ENCODE measurements around the gene ZNF839.

Gene ZNF839

GRCh38 chr14:102279688-102280348 lies 39.7 kb upstream of the ZNF839 start:
- DNase-seq (ENCODE audit: low read depth) = peak; percentile 99
- no peak overlapping the region for H3K4me3 ChIP-seq (replicated peaks; ENCODE audit: low read depth, low read length)

DNA sequence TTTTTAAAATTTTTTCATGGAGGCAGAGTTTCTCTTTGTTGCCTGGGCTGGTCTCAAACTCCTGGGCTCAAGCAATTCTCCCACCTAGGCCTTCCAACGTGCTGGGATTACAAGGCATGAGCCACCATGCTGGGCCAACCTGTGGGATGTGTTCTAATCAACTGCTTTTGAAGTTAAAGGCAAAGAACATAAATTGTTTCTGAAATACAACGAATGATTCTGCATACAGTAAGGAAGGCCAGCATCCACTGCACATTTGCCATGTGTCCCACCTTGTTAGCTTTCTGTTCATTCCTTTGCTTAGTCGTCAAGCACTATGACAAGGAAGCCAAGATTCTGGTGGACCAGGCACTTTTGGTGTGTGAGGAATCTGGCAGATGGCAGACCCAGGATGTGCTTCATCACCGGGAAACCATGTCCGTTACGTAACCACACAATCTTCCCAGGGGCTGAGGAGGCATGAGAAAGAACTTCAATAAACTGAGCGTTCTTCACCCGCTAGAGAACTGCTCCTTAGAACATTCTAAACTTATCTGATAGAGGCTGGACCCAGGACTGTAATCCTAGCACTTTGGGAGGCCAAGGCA lies 39.1 kb upstream of the ZNF839 start:
- TF ChIP-seq, protein P1, sequence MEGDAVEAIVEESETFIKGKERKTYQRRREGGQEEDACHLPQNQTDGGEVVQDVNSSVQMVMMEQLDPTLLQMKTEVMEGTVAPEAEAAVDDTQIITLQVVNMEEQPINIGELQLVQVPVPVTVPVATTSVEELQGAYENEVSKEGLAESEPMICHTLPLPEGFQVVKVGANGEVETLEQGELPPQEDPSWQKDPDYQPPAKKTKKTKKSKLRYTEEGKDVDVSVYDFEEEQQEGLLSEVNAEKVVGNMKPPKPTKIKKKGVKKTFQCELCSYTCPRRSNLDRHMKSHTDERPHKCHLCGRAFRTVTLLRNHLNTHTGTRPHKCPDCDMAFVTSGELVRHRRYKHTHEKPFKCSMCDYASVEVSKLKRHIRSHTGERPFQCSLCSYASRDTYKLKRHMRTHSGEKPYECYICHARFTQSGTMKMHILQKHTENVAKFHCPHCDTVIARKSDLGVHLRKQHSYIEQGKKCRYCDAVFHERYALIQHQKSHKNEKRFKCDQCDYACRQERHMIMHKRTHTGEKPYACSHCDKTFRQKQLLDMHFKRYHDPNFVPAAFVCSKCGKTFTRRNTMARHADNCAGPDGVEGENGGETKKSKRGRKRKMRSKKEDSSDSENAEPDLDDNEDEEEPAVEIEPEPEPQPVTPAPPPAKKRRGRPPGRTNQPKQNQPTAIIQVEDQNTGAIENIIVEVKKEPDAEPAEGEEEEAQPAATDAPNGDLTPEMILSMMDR (IDR thresholded peaks at IDR 0.05; ENCODE audit: low read length, missing control alignments) = no peak
- no peak overlapping the region for H3K4me3 ChIP-seq (replicated peaks; ENCODE audit: low read depth, low read length)
- DNase-seq (ENCODE audit: low read depth) = peak; percentile 99

More at GRCh38 chr14:102279688-102280348, 39.7 kb upstream of the ZNF839 start:
- TF ChIP-seq, protein P1 (IDR thresholded peaks at IDR 0.05; ENCODE audit: low read length, missing control alignments) = no peak

DNA sequence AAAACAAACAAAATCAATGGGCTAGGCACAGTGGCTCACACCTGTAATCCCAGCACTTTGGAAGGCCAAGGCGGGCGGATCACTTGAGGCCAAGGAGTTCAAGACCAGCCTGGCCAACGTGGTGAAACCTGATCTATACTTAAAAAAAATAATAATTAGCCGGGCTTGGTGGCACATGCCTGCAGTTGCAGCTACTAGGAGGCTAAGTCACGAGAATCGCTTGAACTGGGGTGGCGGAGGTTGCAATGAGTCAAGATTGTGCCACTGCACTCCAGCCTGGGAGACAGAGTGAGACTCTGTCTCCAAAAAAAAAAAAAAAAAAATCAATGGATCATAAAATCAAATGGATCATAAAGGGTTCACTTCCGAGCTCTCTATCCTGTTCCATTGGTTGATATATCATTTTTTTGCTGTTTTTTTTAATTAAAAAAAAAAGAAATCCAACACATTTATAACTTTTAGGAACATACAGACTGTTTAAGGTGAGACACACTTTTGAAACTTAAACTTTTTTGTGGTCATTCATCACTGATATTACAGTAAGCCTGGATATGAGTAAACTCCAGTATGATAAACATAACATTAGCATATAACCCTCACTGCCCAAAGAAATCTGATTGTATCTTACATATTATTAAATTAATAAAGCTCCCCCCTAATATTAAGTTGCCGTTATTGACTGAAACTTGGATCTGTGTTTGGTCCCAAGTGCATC lies 36.6 kb upstream of the ZNF839 start:
- no peak overlapping the region for H3K4me3 ChIP-seq (replicated peaks; ENCODE audit: low read depth, low read length)
- TF ChIP-seq, protein P1 (IDR thresholded peaks at IDR 0.05; ENCODE audit: low read length, missing control alignments) = no peak
- DNase-seq (ENCODE audit: low read depth) = no peak

DNA sequence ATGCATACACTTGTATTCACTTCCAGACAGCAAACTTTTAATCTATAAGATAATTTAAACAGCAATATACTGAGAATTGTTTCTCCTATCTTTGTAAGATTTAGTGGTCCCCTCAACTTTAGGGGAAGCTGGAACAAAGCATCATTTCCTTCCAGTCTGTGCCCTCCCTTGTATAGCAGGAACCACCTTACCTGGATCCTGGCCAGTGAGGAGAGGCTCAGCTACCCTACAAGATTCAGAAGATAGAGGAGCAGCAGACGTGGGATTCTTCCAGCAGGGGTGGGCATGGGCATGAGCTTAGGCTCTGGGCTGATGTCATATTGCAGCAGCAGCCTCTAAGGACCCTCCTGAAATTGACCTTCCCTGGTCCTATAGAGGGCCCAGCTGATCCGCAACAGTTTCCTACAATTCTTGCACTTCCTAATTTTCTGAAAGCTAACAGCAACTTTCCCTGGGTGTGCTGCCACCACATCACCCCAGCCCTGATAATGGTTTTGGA lies 35.9 kb upstream of the ZNF839 start:
- no peak overlapping the region for H3K4me3 ChIP-seq (replicated peaks; ENCODE audit: low read depth, low read length)

DNA sequence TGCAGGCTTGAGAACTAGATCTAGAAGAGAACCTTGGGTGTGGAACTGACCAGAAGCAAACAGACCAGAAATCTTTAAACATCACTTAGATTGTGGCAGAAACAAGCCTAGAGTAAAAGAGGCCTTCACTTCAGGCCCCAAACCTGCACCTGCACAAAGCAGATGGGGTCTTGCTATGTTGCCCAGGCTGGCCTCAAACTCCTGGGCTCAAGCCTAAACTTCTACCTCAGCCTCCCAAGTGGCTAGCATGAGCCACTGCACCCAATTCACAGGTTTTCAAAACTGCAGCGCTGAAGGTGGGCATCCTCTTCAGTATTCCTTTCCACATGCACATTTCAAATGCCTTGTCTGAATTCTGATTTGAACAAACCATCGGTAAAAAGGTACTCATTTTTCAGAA lies 34.4 kb upstream of the ZNF839 start:
- TF ChIP-seq, protein P1 (IDR thresholded peaks at IDR 0.05; ENCODE audit: low read length, missing control alignments) = no peak
- DNase-seq (ENCODE audit: low read depth) = no peak
- H3K4me3 ChIP-seq (replicated peaks; ENCODE audit: low read depth, low read length) = no peak overlapping the region

More for the DNA sequence above, 35.9 kb upstream of the ZNF839 start:
- TF ChIP-seq, protein P1 (IDR thresholded peaks at IDR 0.05; ENCODE audit: low read length, missing control alignments) = no peak
- DNase-seq (ENCODE audit: low read depth) = no peak

GRCh38 chr14:102288139-102288538 lies 31.4 kb upstream of the ZNF839 start:
- no peak for DNase-seq (ENCODE audit: low read depth)
- no peak overlapping the region for H3K4me3 ChIP-seq (replicated peaks; ENCODE audit: low read depth, low read length)
- TF ChIP-seq, protein P1 (IDR thresholded peaks at IDR 0.05; ENCODE audit: low read length, missing control alignments) = no peak
